Spleen (tissue), 7 donors: ENCODE results near the gene ZNF311.
"Not testable (repeated sequence)": the region's sequence is repeated elsewhere in the genome, so short reads cannot be mapped to it uniquely, and the experiment has no call there.

ENCODE experiments used
- POLR2A ChIP-seq, 3 donors: fragments of 450-650 bp; IDR thresholded peaks; one replicate each; pipeline ENCODE4 v1.5.1; 2017; ENCODE audit warnings: antibody characterized with exemption in 3 of 3, mild to moderate bottlenecking in 1 of 3
- TF ChIP-seq, protein P1 (sequence below), 11 experiments: fragments of 200-600 bp in 7 of 11; fragments of 450-650 bp in 4 of 11; sonication (generic) in 4 of 11; IDR thresholded peaks in 8 of 11; conservative IDR thresholded peaks in 3 of 11; 1 replicate in 7 of 11; 2 replicates in 4 of 11; pipeline versions ENCODE4 v1.4.0 to v1.8.0; 2016 to 2021; ENCODE audit warnings: antibody characterized with exemption in 11 of 11, inconsistent platforms in 4 of 11, mild to moderate bottlenecking in 1 of 11
- donor health status: DM: no; HTN: no; CAD: no; lungs with moderate emphysema.
- donor health status: DM: no; HTN: no; CAD: no.
- donor health status: DM: no; HTN: no; CAD: no.

DNA sequence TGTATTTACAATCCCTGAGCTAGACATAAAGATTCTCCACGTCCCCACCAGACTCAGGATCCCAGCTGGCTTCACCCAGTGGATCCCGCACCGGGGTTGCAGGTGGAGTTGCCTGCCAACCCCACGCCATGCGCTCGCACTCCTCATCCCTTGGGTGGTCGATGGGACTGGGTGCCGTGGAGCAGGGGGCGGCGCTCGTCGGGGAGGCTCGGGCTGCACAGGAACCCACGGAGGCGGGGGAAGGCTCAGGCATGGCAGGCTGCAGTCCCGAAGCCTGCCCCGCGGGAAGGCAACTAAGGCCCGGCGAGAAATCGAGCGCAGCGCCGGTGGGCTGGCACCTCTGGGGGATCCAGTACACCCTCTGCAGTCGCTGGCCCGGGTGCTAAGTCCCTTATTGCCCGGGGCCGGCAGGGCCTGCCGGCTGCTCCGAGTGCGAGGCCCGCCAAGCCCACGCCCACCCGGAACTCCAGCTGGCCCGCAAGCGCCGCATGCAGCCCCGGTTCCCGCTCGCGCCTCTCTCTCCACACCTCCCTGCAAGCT lies 55.4 kb downstream of the ZNF311 start:
- TF ChIP-seq, protein P1, sequence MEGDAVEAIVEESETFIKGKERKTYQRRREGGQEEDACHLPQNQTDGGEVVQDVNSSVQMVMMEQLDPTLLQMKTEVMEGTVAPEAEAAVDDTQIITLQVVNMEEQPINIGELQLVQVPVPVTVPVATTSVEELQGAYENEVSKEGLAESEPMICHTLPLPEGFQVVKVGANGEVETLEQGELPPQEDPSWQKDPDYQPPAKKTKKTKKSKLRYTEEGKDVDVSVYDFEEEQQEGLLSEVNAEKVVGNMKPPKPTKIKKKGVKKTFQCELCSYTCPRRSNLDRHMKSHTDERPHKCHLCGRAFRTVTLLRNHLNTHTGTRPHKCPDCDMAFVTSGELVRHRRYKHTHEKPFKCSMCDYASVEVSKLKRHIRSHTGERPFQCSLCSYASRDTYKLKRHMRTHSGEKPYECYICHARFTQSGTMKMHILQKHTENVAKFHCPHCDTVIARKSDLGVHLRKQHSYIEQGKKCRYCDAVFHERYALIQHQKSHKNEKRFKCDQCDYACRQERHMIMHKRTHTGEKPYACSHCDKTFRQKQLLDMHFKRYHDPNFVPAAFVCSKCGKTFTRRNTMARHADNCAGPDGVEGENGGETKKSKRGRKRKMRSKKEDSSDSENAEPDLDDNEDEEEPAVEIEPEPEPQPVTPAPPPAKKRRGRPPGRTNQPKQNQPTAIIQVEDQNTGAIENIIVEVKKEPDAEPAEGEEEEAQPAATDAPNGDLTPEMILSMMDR (IDR thresholded peaks at IDR 0.05 in 8 of 11, conservative IDR thresholded peaks at IDR 0.05 in 3 of 11): not testable (repeated sequence)
- not testable (repeated sequence) for TF ChIP-seq POLR2A (IDR thresholded peaks at IDR 0.05)
